Stimulated activated naive B cell treated with anti-CD40 and anti-IgM and Interleukin-4, amounts not matched to agents 10 μg/mL and 1 μg/mL and 100 μg/mL, for 72 hours (primary cell): ENCODE results near the gene KRTAP5-4.
"Not testable (repeated sequence)": the region's sequence is repeated elsewhere in the genome, so short reads cannot be mapped to it uniquely, and the experiment has no call there.

Experiments
- ATAC-seq, 2 donors: fragments of 150-1000 bp; cut with Tn5 transposase; replicated peaks; 2 replicates each; pipeline ENCODE4 v1.10.0; 2021; ENCODE audit warnings: moderate library complexity in 1 of 2
- DNase-seq: peaks from one replicate; pipeline ENCODE4 v3.0.0; 2021
- H3K27ac Mint-ChIP-seq: one replicate; pipeline ENCODE4 v1.8.0; 2022; ENCODE audit warnings: mild to moderate bottlenecking, mixed read lengths
- H3K27me3 Mint-ChIP-seq, 2 donors: one replicate each; pipeline ENCODE4 v1.8.0; 2022; ENCODE audit warnings: mixed read lengths in 2 of 2
- H3K36me3 Mint-ChIP-seq, 2 donors: one replicate each; pipeline ENCODE4 v1.8.0; 2022; ENCODE audit warnings: mixed read lengths in 2 of 2, mild to moderate bottlenecking in 1 of 2
- H3K4me1 Mint-ChIP-seq, 2 donors: one replicate each; pipeline ENCODE4 v1.8.0; 2022; ENCODE audit warnings: mixed read lengths in 2 of 2, mild to moderate bottlenecking in 1 of 2
- H3K4me3 Mint-ChIP-seq, 2 donors: one replicate each; pipeline ENCODE4 v1.8.0; 2022; ENCODE audit warnings: mild to moderate bottlenecking in 2 of 2, mixed read lengths in 2 of 2, moderate library complexity in 1 of 2
- H3K9me3 Mint-ChIP-seq, 2 donors: one replicate each; pipeline ENCODE4 v1.8.0; 2022; ENCODE audit warnings: mixed read lengths in 2 of 2, mild to moderate bottlenecking in 1 of 2

Gene KRTAP5-4

DNA sequence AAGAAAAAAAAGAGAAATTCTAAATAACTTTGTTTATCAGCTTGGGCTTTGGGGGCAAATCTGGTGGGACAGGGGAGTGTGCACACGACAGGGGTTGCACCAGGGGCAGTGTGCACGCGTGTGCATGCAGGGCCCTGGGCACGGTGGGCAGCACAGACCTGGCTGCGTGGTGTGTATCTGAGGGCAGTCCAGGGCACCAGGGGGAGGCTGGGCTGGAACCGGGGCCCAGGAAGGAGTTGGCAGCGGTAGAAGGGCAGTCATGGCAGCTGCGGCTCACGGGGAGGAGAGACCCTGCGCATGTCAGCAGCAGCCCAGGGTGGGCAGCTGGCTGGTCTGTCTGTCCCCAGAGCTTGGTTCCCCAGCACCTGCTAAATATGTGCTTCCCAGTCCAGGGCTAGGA lies 11.9 kb upstream of the KRTAP5-4 start:
- ATAC-seq (no peak), DNase-seq (no peak)
- Mint-ChIP-seq H3K27me3 (peaks cover 52 to 64% of the 10 kb centered on the region in 2 donors), H3K4me3 (no peak overlapping the region), H3K9me3 (no peaks in the 10 kb centered on the region), H3K4me1 (peaks cover 1 to 5% of the 10 kb centered on the region in 2 donors), H3K27ac (no peak overlapping the region), H3K36me3 (no peaks in the 10 kb centered on the region)

DNA sequence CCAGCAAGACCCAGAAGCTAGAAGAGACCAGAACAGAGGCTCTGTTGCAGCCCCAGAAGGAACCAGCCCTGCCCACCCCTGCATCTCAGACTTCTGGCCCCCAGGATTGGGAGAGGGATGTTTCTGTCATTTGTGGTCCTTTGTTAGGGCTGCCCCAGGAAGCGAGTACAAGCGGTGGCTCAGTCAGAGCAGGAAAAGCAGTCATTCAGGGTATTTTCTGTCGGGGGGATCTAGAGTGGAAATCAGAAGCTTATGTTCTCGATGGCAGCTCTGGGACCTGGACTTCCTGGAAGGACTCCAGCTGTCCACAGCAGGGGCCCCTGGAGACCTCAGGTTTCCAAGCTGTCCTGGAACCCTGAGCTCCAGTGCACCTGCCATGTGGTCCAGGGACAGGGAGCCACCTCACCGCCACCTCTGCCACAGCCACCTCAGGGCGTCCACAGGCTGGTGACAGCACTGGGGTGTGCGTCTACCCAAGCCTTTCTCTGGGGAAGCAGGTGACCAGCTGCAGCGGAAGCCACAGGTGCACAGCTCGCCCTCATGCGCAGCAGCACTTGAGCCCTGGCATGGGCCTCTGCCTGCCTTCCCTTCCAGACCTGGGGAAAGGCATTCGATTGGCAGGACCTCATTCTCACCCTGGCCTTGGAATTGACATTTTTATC lies 10.2 kb upstream of the KRTAP5-4 start:
- no peaks in the 10 kb centered on the region for H3K9me3 Mint-ChIP-seq
- no peaks in the 10 kb centered on the region for H3K36me3 Mint-ChIP-seq
- H3K4me3 Mint-ChIP-seq = no peak overlapping the region
- ATAC-seq (no peak), DNase-seq (no peak)
- H3K4me1 Mint-ChIP-seq = peaks cover 3 to 7% of the 10 kb centered on the region in 2 donors
- no peak overlapping the region for H3K27ac Mint-ChIP-seq
- H3K27me3 Mint-ChIP-seq = peaks cover 50 to 61% of the 10 kb centered on the region in 2 donors

DNA sequence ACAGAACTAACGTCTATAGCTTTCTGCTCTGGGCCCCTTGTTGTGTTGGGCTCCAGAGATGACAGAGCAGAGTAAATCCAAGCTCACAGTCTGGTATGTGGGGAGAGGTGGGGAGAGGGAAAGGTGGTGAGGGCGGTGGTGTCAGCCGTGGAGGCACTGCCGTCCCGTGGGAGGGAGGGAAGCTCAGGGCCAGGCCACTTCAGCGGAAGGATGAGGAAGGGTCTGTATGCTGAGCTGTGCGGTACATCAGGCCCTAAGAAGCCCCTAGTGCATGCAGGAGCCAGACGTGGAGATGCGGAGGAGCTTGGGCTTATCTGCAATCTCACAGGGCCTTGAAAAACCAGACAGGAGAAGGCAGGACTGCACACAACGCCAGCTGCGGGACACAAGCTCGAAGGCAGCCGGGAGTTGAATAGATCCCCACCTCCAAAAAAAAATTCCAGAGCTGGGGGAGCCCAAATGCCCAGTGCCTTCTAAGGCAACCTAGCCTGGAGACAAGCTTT lies 9.2 kb upstream of the KRTAP5-4 start:
- no peaks in the 10 kb centered on the region for H3K36me3 Mint-ChIP-seq
- H3K27ac Mint-ChIP-seq = no peak overlapping the region
- H3K9me3 Mint-ChIP-seq = no peaks in the 10 kb centered on the region
- peaks cover 53 to 63% of the 10 kb centered on the region in 2 donors for H3K27me3 Mint-ChIP-seq
- no peak overlapping the region for H3K4me3 Mint-ChIP-seq
- H3K4me1 Mint-ChIP-seq = peaks cover 3 to 7% of the 10 kb centered on the region in 2 donors
- ATAC-seq (no peak), DNase-seq (no peak)

DNA sequence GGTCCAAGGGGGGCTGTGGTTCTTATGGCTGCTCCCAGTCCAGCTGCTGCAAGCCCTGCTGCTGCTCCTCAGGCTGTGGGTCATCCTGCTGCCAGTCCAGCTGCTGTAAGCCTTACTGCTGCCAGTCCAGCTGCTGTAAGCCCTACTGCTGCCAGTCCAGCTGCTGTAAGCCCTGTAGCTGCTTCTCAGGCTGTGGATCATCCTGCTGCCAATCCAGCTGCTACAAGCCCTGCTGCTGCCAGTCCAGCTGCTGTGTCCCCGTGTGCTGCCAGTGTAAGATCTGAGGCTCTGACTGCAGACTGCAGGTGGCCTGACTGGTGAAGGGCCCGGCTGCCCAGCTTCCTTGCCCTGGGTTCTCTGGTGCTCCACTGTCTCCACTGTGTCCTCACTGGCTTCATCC lies 8.3 kb upstream of the KRTAP5-4 start:
- H3K36me3 Mint-ChIP-seq = no peaks in the 10 kb centered on the region
- peaks cover 3 to 7% of the 10 kb centered on the region in 2 donors for H3K4me1 Mint-ChIP-seq
- no peak for DNase-seq
- H3K9me3 Mint-ChIP-seq = no peaks in the 10 kb centered on the region
- H3K27me3 Mint-ChIP-seq = peaks cover 50 to 62% of the 10 kb centered on the region in 2 donors
- ATAC-seq = no peak
- no peak overlapping the region for H3K27ac Mint-ChIP-seq
- H3K4me3 Mint-ChIP-seq = no peak overlapping the region

DNA sequence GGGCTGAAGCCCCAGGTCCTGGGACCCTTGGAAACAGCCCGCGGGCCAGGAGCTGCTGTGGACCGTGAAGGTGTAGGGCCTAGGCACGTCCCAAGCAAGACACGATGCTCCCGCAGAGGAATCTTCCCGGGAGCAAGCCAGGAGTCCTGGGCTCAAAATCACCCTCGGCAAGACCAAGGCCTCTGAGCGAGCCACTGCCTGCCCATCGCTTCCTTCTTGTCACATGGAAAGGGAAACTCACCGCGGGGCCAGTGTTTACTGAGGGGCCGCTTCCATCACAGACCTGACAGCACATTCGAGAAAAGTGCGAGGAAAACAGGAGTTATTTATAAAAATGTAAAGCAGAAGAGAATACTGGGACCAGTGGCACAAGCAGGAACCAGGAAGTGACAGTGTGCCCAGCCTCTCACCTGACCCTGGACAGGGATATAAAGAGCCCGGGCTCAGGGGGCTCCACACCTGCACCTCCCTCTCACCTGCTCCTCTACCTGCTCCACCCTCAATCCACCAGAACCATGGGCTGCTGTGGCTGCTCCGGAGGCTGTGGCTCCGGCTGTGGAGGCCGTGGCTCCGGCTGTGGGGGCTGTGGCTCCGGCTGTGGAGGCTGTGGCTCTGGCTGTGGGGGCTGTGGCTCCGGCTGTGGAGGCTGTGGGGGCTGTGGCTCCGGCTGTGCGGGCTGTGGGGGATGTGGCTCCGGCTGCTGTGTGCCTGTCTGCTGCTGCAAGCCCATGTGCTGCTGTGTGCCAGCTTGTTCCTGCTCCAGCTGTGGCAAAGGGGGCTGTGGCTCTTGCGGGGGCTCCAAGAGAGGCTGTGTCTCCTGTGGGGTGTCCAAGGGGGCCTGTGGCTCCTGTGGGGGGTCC lies 7.6 kb upstream of the KRTAP5-4 start, which contains the start of gene KRTAP5-5:
TSS of gene KRTAP5-5 (plus strand) at position 450 of the 860 bp plus-strand sequence. CDS start at position 516, 66 bp downstream.
- peaks cover 45 to 55% of the 10 kb centered on the region in 2 donors for H3K27me3 Mint-ChIP-seq
- H3K27ac Mint-ChIP-seq = no peak within 1 kb of the TSS
- peaks cover 3 to 7% of the 10 kb centered on the region in 2 donors for H3K4me1 Mint-ChIP-seq
- no peak for ATAC-seq
- no peak for DNase-seq
- no peak within 1 kb of the TSS for H3K4me3 Mint-ChIP-seq
- H3K9me3 Mint-ChIP-seq = no peaks in the 10 kb centered on the region
- no peaks in the 10 kb centered on the region for H3K36me3 Mint-ChIP-seq

DNA sequence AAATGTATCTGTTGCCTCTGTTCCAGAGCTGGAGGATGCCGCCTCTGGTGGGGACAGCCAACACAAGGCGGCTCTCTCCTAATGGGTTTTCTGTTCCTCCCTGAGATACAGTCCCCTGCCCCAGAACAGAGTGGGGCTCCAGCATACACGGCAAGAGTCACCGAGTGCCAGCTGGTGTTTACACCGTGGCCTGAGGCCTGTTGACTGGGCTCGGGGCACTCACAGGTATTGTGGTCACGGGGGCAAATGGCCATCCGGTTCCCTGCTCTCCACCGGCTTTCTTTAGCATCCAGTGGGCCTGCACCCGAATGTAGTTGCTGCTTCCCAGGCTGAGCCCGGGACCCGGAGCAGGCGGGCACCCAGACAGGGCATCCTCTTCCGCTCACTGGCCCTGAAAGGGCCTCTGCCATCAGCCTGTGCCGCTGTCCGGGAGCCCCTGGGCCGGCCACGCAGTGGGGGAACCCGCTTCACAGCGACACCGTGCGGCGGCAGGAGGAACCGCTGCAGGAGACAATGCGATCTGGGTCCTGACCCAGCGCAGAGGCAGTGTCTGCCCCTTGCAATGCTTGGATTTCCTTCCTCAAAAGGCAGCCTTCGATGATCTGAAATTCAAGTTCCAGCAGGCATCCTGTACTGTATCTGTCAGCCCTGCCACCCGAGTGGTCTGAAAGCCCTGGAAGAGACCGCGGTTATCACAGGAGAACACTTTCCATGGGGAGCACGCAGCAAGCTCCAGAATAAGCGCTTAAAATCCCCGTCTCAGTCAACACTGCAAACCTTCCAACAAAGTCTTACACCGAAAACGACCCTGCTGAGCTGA lies 6.8 kb upstream of the KRTAP5-4 start:
- Mint-ChIP-seq H3K4me1 (peaks cover 3 to 7% of the 10 kb centered on the region in 2 donors), H3K27ac (no peak overlapping the region), H3K9me3 (no peaks in the 10 kb centered on the region), H3K4me3 (no peak overlapping the region), H3K36me3 (no peaks in the 10 kb centered on the region), H3K27me3 (peaks cover 46 to 47% of the 10 kb centered on the region in 2 donors)
- ATAC-seq (peak; percentile 72 to 84), DNase-seq (peak; percentile 29)

DNA sequence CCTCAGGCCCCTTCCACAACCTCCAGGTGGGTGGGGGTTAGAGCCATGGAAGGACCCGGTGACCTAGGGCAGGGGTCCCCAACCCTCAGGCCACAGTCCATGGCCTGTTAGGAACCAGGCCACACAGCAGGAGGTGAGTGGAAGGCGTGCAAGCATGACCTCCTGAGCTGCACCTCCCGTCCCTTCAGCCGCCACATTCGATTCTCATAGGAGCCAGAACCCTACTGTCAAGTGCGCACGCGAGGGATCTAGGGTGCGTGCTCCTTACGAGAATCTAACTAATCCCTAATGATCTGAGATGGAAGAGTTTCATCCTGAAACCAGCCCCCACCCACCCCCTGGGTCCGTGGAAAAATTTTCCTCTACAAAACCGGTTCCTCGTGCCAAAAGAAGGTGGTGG lies 3.6 kb upstream of the KRTAP5-4 start:
- ATAC-seq (no peak), DNase-seq (no peak)
- H3K4me3 Mint-ChIP-seq = no peak overlapping the region
- peaks cover 3 to 7% of the 10 kb centered on the region in 2 donors for H3K4me1 Mint-ChIP-seq
- no peak overlapping the region for H3K27ac Mint-ChIP-seq
- no peaks in the 10 kb centered on the region for H3K9me3 Mint-ChIP-seq
- H3K36me3 Mint-ChIP-seq = no peaks in the 10 kb centered on the region
- H3K27me3 Mint-ChIP-seq = peaks cover 25 to 27% of the 10 kb centered on the region in 2 donors

DNA sequence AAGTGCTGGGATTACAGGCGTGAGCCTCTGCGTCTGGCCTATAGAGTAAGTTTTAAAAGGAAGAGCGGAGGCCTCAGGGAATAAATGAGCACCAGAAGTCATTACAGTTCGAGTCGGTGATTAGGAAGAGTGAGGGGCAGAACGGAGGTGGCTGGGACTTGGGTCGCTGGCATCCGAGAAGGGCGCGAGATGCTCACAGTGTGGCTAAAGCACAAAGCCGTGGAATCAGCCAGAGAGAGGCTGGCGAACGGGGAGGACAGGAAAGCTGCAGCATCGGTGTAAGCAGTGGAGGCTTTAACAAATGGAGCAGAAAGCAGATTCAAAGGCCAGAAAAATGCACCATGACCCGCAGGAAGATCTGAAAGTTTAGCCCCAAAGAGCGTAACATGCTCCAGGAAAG lies 2.7 kb upstream of the KRTAP5-4 start:
- Mint-ChIP-seq H3K36me3 (no peaks in the 10 kb centered on the region), H3K4me3 (no peak overlapping the region), H3K27ac (no peak overlapping the region), H3K9me3 (no peaks in the 10 kb centered on the region), H3K4me1 (peaks cover 3 to 7% of the 10 kb centered on the region in 2 donors), H3K27me3 (peaks cover 24% of the 10 kb centered on the region in 2 donors)
- no peak for DNase-seq
- no peak for ATAC-seq

DNA sequence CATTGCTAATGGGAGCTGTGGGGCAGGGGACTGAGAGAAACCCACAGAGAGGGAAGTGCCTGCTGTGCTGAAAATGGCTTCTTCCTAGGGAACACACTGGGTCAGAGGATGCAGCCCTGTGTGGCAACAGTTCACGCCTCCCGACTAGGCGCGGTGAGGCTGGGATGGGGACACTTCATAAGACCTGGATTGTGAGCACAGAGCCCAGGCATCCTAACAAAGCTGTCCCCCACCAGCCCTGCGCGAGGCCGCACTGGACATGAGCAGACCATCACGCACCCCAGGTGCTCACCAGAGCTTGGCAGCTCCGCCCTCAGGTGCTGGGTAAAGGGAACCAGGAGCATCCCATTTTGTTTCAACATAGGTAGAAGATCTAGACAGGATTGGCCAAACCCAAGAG lies 1.8 kb upstream of the KRTAP5-4 start:
- no peaks in the 10 kb centered on the region for H3K36me3 Mint-ChIP-seq
- ATAC-seq (no peak), DNase-seq (no peak)

DNA sequence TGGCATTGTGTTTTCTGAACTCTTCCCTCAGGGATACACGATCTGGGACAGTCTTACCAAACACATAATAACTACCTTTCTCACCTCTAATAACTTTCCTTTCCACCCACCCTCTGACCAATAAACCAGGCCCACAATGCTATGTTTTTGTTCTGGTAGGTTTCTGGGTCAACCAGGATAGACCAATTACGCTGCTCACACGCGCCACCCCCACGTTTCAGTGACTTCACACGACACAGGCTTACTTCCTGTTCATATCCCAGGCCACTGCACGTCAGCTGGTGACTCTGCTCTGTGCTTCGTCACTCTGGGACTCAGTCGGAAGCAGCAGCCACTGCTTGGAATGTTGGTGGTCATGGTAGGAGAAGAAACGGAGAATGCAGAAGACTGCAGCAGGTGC lies 2.5 kb downstream of the KRTAP5-4 start:
- Mint-ChIP-seq H3K4me1 (no peaks in the 10 kb centered on the region), H3K9me3 (no peaks in the 10 kb centered on the region), H3K36me3 (no peaks in the 10 kb centered on the region), H3K4me3 (no peak overlapping the region), H3K27me3 (peaks cover 36 to 39% of the 10 kb centered on the region in 2 donors), H3K27ac (no peak overlapping the region)
- DNase-seq = no peak
- ATAC-seq = no peak

More for the DNA sequence above, 1.8 kb upstream of the KRTAP5-4 start:
- no peak overlapping the region for H3K27ac Mint-ChIP-seq
- H3K27me3 Mint-ChIP-seq = peaks cover 20 to 21% of the 10 kb centered on the region in 2 donors
- no peak overlapping the region for H3K4me3 Mint-ChIP-seq
- no peaks in the 10 kb centered on the region for H3K9me3 Mint-ChIP-seq
- H3K4me1 Mint-ChIP-seq = peaks cover under 1% of the 10 kb centered on the region in 2 donors

DNA sequence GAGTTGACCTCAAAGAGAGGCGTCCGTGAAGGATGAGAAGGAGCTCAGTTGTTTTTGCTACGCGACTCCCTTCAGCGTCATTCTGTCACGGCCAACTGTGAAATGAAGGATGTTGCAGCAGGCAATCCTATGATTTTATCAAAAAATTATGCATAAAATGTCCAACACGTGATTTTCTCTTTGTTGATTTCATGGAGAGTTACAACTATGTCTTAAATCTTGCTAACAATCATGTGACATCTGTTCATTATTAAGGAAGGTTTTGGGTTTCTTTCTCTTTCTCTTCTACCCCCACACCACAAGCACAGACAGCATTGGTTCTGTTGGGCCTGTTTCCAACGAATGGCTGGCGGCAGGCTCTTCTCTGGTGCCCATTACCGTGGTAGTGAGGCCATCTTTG lies 3.7 kb downstream of the KRTAP5-4 start:
- H3K27ac Mint-ChIP-seq = no peak overlapping the region
- no peaks in the 10 kb centered on the region for H3K4me1 Mint-ChIP-seq
- no peak overlapping the region for H3K4me3 Mint-ChIP-seq
- no peak for DNase-seq
- ATAC-seq = no peak
- peaks cover 33 to 47% of the 10 kb centered on the region in 2 donors for H3K27me3 Mint-ChIP-seq
- H3K9me3 Mint-ChIP-seq = no peaks in the 10 kb centered on the region
- H3K36me3 Mint-ChIP-seq = no peaks in the 10 kb centered on the region

DNA sequence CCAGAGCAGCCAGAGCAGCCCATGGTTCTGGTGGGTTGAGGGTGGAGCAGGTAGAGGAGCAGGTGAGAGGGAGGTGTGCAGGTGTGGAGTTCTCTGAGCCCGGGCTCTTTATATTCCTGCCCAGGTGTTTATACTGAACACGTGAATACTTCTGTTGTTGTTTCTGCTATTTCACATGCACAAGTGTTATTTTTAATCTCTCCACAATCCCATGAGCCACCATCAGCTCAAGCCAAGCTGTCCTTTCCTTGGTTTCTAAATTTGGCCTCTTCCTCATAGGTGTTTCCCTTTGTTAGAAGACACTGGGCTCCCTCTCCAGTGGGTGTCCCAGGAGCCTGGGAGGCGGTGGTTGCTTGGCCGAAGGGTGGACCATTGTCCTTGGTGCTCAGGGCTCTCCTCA lies 13.6 kb downstream of the KRTAP5-4 start, which contains the start of gene KRTAP5-3:
TSS of gene KRTAP5-3 (minus strand) at position 101 of the 400 bp plus-strand sequence. CDS start at position 23, 78 bp downstream.
- Mint-ChIP-seq H3K4me3 (no peak within 1 kb of the TSS), H3K4me1 (peaks cover 0 to 3% of the 10 kb centered on the region in 2 donors), H3K27me3 (peaks cover 27 to 32% of the 10 kb centered on the region in 2 donors), H3K9me3 (no peaks in the 10 kb centered on the region), H3K27ac (no peak within 1 kb of the TSS), H3K36me3 (no peaks in the 10 kb centered on the region)
- DNase-seq = no peak
- no peak for ATAC-seq

DNA sequence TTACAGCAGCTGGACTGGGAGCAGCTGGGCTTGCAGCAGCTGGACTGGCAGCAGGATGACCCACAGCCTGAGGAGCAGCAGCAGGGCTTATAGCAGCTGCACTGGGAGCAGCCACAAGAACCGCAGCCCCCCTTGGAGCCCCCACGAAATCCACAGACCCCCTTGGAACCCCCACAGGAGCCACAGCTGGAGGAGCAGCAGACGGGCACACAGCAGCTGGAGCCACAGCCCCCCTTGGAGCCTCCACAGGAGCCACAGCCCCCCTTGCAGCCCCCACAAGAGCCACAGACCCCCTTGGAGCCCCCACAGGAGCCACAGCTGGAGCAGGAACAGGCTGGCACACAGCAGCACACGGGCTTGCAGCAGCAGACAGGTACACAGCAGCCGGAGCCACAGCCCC lies 14.0 kb downstream of the KRTAP5-4 start:
- not testable (repeated sequence) for H3K4me3 Mint-ChIP-seq, H3K9me3 Mint-ChIP-seq, H3K36me3 Mint-ChIP-seq, ATAC-seq, DNase-seq, H3K27ac Mint-ChIP-seq, H3K4me1 Mint-ChIP-seq
- H3K27me3 Mint-ChIP-seq = peaks cover 27 to 36% of the 10 kb centered on the region in 2 donors
